ENCODE measurements around the gene IL32.

IL32 gene

GRCh38 chr16:3065069-3065741 is at the start of gene IL32:
Gene IL32 (plus strand): TSS chr16:3065640. CDS start chr16:3065812, 172 bp downstream.
- peak; percentile 82 for DNase-seq

- no peak for DNase-seq
Measured at GRCh38 chr16:3015865-3016521, 49.4 kb upstream of the IL32 start.

- DNase-seq: no peak
Measured at GRCh38 chr16:3017344-3017743, 48.1 kb upstream of the IL32 start.

- no peak for DNase-seq
Measured at GRCh38 chr16:3017794-3018506, 47.5 kb upstream of the IL32 start, which contains the start of gene CLDN6. Gene CLDN6 (minus strand): TSS chr16:3018183. CDS start chr16:3016021, 2,162 bp downstream.

GRCh38 chr16:3019594-3020246 is 45.7 kb upstream of the IL32 start:
- DNase-seq: no peak

- peak; percentile 63 for DNase-seq
Measured at GRCh38 chr16:3020247-3020603, 45.2 kb upstream of the IL32 start, which contains the start of gene TNFRSF12A. Gene TNFRSF12A (plus strand): TSS chr16:3020368. CDS start chr16:3020398, 30 bp downstream.

GRCh38 chr16:3020604-3021448 is 44.6 kb upstream of the IL32 start:
- DNase-seq: peak; percentile 81

- DNase-seq: peak; percentile 86
Measured at GRCh38 chr16:3021449-3022207, 43.8 kb upstream of the IL32 start.

GRCh38 chr16:3022208-3022683 is 43.2 kb upstream of the IL32 start:
- DNase-seq: peak; percentile 84

- DNase-seq: no peak
Measured at GRCh38 chr16:3022684-3023414, 42.6 kb upstream of the IL32 start.

GRCh38 chr16:3023415-3023668 is 42.1 kb upstream of the IL32 start:
- DNase-seq: no peak

- peak; percentile 95 for DNase-seq
Measured at GRCh38 chr16:3023669-3024478, 41.6 kb upstream of the IL32 start, which contains the start of the genes HCFC1R1 and THOC6. Gene HCFC1R1 (minus strand): TSS chr16:3023942. CDS start chr16:3023941, 1 bp downstream. Gene THOC6 (plus strand): TSS chr16:3024035. CDS start chr16:3024327, 292 bp downstream.

GRCh38 chr16:3025032-3026002 is 40.1 kb upstream of the IL32 start:
- no peak for DNase-seq

- DNase-seq: no peak
Measured at GRCh38 chr16:3026003-3026378, 39.4 kb upstream of the IL32 start.

- DNase-seq: no peak
Measured at GRCh38 chr16:3026609-3027488, 38.6 kb upstream of the IL32 start.

GRCh38 chr16:3027489-3027795 is 38.0 kb upstream of the IL32 start:
- no peak for DNase-seq

- DNase-seq: peak; percentile 76
Measured at GRCh38 chr16:3027983-3028715, 37.3 kb upstream of the IL32 start.

Measured in CD4-positive, alpha-beta T cell treated with Interleukin-4 for 4 hours (primary cell).